HepG2 (cell line): ENCODE measurements around the gene PRPSAP1. TPM values are rescaled to one million over a fixed set of nuclear protein-coding genes. Genes with fewer than 3 reads are reported as not detected.
A peak's percentile ranks its signal among the peaks of the same experiment; 100 is the strongest.

Experiments used
- ATAC-seq: fragments of 200-7000 bp; cut with Tn5 transposase; 3 replicates; pipeline ENCODE4 v1.9.1; 2020; ENCODE audit warnings: mild to moderate bottlenecking, moderate library complexity
- BruUV-seq: library from RNA; stranded (reverse); fragments of 400-500 nt; replicated peaks from 2 replicates; lab custom pipeline; 2021; lab: Mats Ljungman, UMichigan
- CTCF ChIA-PET: fragments of 300-600 bp; formaldehyde crosslinking; extraction: SDS; loops from one replicate; lab custom pipeline; 2021; ENCODE audit warnings: low total read pairs, inconsistent platforms, low intra/inter-chr PET ratio; lab: Yijun Ruan, JAX
- POLR2A ChIA-PET: fragments of 350-600 bp; sonication (Branson Sonifier 250); formaldehyde crosslinking; loops from one replicate; lab custom pipeline; 2020; ENCODE audit warnings: antibody characterized with exemption, inconsistent platforms; lab: Yijun Ruan, JAX
- DNase-seq: peaks from one replicate; pipeline ENCODE4 v3.0.0-alpha.2; 2015; ENCODE audit warnings: low spot score
- FAIRE-seq: peaks from 3 replicates; lab custom pipeline; 2011; peaks lifted over from hg19 to GRCh38; lab: Jason Lieb, UNC
- H2AFZ ChIP-seq: one replicate; pipeline ENCODE4 v1.6.1; 2011; ENCODE audit warnings: low read length, inconsistent platforms
- H3K27ac ChIP-seq: fragments of 300-600 bp; 3 replicates; pipeline ENCODE4 v1.8.0; 2011; ENCODE audit warnings: mixed run types, mild to moderate bottlenecking, mixed read lengths, low read length, inconsistent platforms; ENCODE audit not compliant: insufficient read depth; ENCODE audit errors: extremely low read length
- H3K27me3 ChIP-seq, 2 experiments: fragments of 200-600 bp in 1 of 2; 2 replicates in 1 of 2; 3 replicates in 1 of 2; pipeline versions ENCODE4 v1.6.0 to v1.8.0; 2011; ENCODE audit warnings: low read length in 2 of 2, mild to moderate bottlenecking in 2 of 2, moderate library complexity in 2 of 2, inconsistent platforms in 1 of 2; ENCODE audit not compliant: insufficient read depth in 2 of 2, control insufficient read depth in 1 of 2
- H3K36me3 ChIP-seq, 2 experiments: fragments of 200-600 bp in 1 of 2; replicated peaks in 1 of 2; 2 replicates in 1 of 2; 3 replicates in 1 of 2; pipeline versions ENCODE4 v1.5.1 to v1.8.0; 2011; ENCODE audit warnings: low read length in 2 of 2, inconsistent platforms in 1 of 2; ENCODE audit not compliant: insufficient read depth in 2 of 2, control insufficient read depth in 1 of 2
- H3K4me1 ChIP-seq: 2 replicates; pipeline ENCODE4 v1.5.1; 2012; ENCODE audit warnings: low read length, inconsistent platforms; ENCODE audit not compliant: insufficient read depth
- H3K4me2 ChIP-seq: 2 replicates; pipeline ENCODE4 v1.6.0; 2011; ENCODE audit warnings: low read depth, low read length, inconsistent platforms
- H3K4me3 ChIP-seq, 3 experiments: fragments of 200-600 bp in 1 of 3; sonication (generic), shearing (Covaris generic) in 1 of 3; replicated peaks in 1 of 3; 2 replicates each; pipeline ENCODE4 v1.5.1; 2011 to 2016; ENCODE audit warnings: low read length in 3 of 3, inconsistent platforms in 2 of 3, low read depth in 2 of 3, mild to moderate bottlenecking in 2 of 3, control low read depth in 1 of 3, mixed read lengths in 1 of 3; ENCODE audit not compliant: insufficient read depth in 1 of 3
- H3K79me2 ChIP-seq: one replicate; pipeline ENCODE4 v1.6.1; 2011; ENCODE audit warnings: low read length, inconsistent platforms; ENCODE audit not compliant: insufficient read depth
- H3K9ac ChIP-seq: 2 replicates; pipeline ENCODE4 v1.6.0; 2011; ENCODE audit warnings: mild to moderate bottlenecking, low read depth, low read length, inconsistent platforms; ENCODE audit not compliant: insufficient read depth
- H3K9me3 ChIP-seq: 2 replicates; pipeline ENCODE4 v1.5.1; 2012; ENCODE audit warnings: mild to moderate bottlenecking, low read length
- H4K20me1 ChIP-seq: 2 replicates; pipeline ENCODE4 v1.6.0; 2011; ENCODE audit warnings: inconsistent platforms, mild to moderate bottlenecking, low read length, moderate library complexity; ENCODE audit not compliant: insufficient read depth
- AGO2 ChIP-seq: fragments of 200-400 bp; formaldehyde crosslinking; optimal IDR thresholded peaks from 2 replicates; pipeline ENCODE3; 2017; ENCODE audit warnings: mild to moderate bottlenecking, low read depth, low read length, moderate library complexity
- DNMT3B ChIP-seq: conservative IDR thresholded peaks from 2 replicates; pipeline ENCODE4 v1.6.1; 2016; ENCODE audit warnings: missing biosample characterization, control low read depth
- HIC2 ChIP-seq: sonication (generic); formaldehyde crosslinking; IDR thresholded peaks from 2 replicates; pipeline ENCODE4 v1.9.0; 2022; ENCODE audit warnings: low read depth, missing genetic modification reagents
- HNRNPLL ChIP-seq: fragments of 200-400 bp; formaldehyde crosslinking; IDR thresholded peaks from 2 replicates; pipeline ENCODE4 v1.6.1; 2017; ENCODE audit warnings: mild to moderate bottlenecking, low read depth, low read length; ENCODE audit not compliant: poor library complexity, severe bottlenecking
- NAIF1 ChIP-seq: sonication (generic); formaldehyde crosslinking; IDR thresholded peaks from 2 replicates; pipeline ENCODE4 v1.5.0; 2020; ENCODE audit warnings: mild to moderate bottlenecking, missing genetic modification reagents, borderline replicate concordance
- NFYB ChIP-seq: sonication (generic); formaldehyde crosslinking; IDR thresholded peaks from 2 replicates; pipeline ENCODE4 v1.4.0; 2020; ENCODE audit warnings: missing genetic modification reagents
- POLR2AphosphoS2 ChIP-seq: IDR thresholded peaks from 2 replicates; pipeline ENCODE4 v1.6.1; 2011; ENCODE audit warnings: low read depth, low read length, improper control_type of control experiment
- TBP ChIP-seq: sonication (generic); formaldehyde crosslinking; IDR thresholded peaks from 2 replicates; pipeline ENCODE4 v1.5.0; 2020; ENCODE audit warnings: missing genetic modification reagents
- ZBTB33 ChIP-seq: sonication (generic); formaldehyde crosslinking; IDR thresholded peaks from 2 replicates; pipeline ENCODE4 v1.4.0; 2020; ENCODE audit warnings: missing genetic modification reagents
- ZBTB44 ChIP-seq: sonication (generic); formaldehyde crosslinking; IDR thresholded peaks from 2 replicates; pipeline ENCODE4 v1.4.0; 2020; ENCODE audit warnings: missing genetic modification reagents
- ZNF142 ChIP-seq: sonication (generic); formaldehyde crosslinking; IDR thresholded peaks from 2 replicates; pipeline ENCODE4 v1.4.0; 2020; ENCODE audit warnings: missing genetic modification reagents
- ZNF343 ChIP-seq: sonication (generic); formaldehyde crosslinking; IDR thresholded peaks from 2 replicates; pipeline ENCODE4 v1.4.0; 2020; ENCODE audit warnings: mild to moderate bottlenecking, missing genetic modification reagents
- whole genome bisulfite sequencing: methylation state at CpG from one replicate; pipeline ENCODE4 v1.1.6; 2017; ENCODE audit warnings: low lambda C conversion rate; 5-methylcytosine and 5-hydroxymethylcytosine counted together
- in situ Hi-C: cut with HindIII; loops from 2 replicates; pipeline ENCODE4 v1.10.0; 2017; ENCODE audit warnings: low pct_unique_long_range_greater_than_20kb; ENCODE audit not compliant: extremely low pct_ligation_motif_present
- intact Hi-C: fragments of 100-400 bp; cut with micrococcal nuclease; formaldehyde crosslinking; loops from one replicate; pipeline ENCODE4 v1.10.0; 2022; ENCODE audit not compliant: unreplicated experiment
- polyA plus RNA-seq, 8 experiments: library from polyadenylated mRNA; depleted of rRNA in 3 of 8; stranded (reverse) in 7 of 8; unstranded in 1 of 8; fragments of >200 nt; fragmentation: Illumina TruSeq in 4 of 8; extraction: Trizol in 4 of 8; gene quantifications; 2 replicates each; pipeline versions ENCODE4 v1.2.1 to v1.2.3, GENCODE V29; 2011 to 2016; ENCODE audit warnings: low read depth in 4 of 8, missing spikeins in 1 of 8, mixed read lengths in 1 of 8; ENCODE audit not compliant: insufficient read depth in 1 of 8
- total RNA-seq, 5 experiments: library from RNA; depleted of rRNA; stranded (reverse); fragments of >200 nt; fragmentation: Illumina TruSeq; extraction: Trizol; gene quantifications; 2 replicates each; pipeline ENCODE4 v1.2.3, GENCODE V29; 2016; ENCODE audit warnings: low read depth in 1 of 5

Gene PRPSAP1
- total and polyA plus RNA-seq, 2 of the 13 experiments (the other 11 are each of a cell fraction or from before 2014, with no cell fraction given), result 91.1 to 314 TPM

- H3K4me3 ChIP-seq, result no peak overlapping the region
- ChIA-PET POLR2A (interaction anchor here (1.4 to 1.5 kb wide), 2 partner anchors 9 to 14 kb away, joined by 6 to 10 read pairs; partner anchors contain the start of gene UBALD2), CTCF (no interaction called here)
- WGBS, result 77% methylated on average over 25 of the region's 26 CpGs
- no peak overlapping the region for H3K4me2 ChIP-seq
- no peaks in the 10 kb centered on the region for H3K9me3 ChIP-seq
- no peak overlapping the region for H3K9ac ChIP-seq
- peak; percentile 10 for ATAC-seq
- H3K4me1 ChIP-seq, result peaks cover 22% of the 10 kb centered on the region
- in situ Hi-C loops, result no loop called here
- no peak for DNase-seq
- intact Hi-C loops, result loop anchor here (10.0 kb wide), 1 partner anchor 89 kb away; no protein-coding TSS in a partner anchor
- H2AFZ ChIP-seq, result no peak overlapping the region
- no TSS peak for BruUV-seq
- peaks cover 7% of the 10 kb centered on the region for H3K79me2 ChIP-seq
- H3K27ac ChIP-seq, result no peak overlapping the region
- no peaks in the 10 kb centered on the region for H3K27me3 ChIP-seq
- peaks cover 6 to 12% of the 10 kb centered on the region in 2 experiments; a peak in 3 of 5 replicates for H3K36me3 ChIP-seq
- FAIRE-seq, result no peak
- no peaks in the 10 kb centered on the region; the same call in 1 of the 2 replicates for H4K20me1 ChIP-seq
- TF ChIP-seq ZNF343 (no peak), AGO2 (peak; percentile 70), NFYB (CRISPR knock-in tag) (no peak), NAIF1 (CRISPR knock-in tag) (no peak), HNRNPLL (peak; percentile 18), HIC2 (CRISPR knock-in tag) (no peak), ZNF142 (CRISPR knock-in tag) (no peak), POLR2AphosphoS2 (0 out of 2 replicates have a peak, but pooled peaks have one; percentile 7), TBP (CRISPR knock-in tag) (no peak), ZBTB33 (CRISPR knock-in tag) (peak; percentile 50; the same call in 1 of the 2 replicates), DNMT3B (CRISPR knock-in tag) (no peak), ZBTB44 (CRISPR knock-in tag) (no peak)
Observed at GRCh38 chr17:76273445-76274111, 80.1 kb downstream of the PRPSAP1 start.
